Placental pericyte (primary cell): ENCODE measurements around the gene SETMAR. TPM values are rescaled to one million over a fixed set of nuclear protein-coding genes. Genes with fewer than 3 reads are reported as not detected.

Source experiments
- total RNA-seq: library from RNA; depleted of rRNA; stranded (reverse); fragments of >200 nt; gene quantifications from 2 replicates; pipeline ENCODE4 v1.2.3, GENCODE V29; 2012

Gene SETMAR
- 5.7 and 8.7 TPM in 2 replicates for total RNA-seq

DNA sequence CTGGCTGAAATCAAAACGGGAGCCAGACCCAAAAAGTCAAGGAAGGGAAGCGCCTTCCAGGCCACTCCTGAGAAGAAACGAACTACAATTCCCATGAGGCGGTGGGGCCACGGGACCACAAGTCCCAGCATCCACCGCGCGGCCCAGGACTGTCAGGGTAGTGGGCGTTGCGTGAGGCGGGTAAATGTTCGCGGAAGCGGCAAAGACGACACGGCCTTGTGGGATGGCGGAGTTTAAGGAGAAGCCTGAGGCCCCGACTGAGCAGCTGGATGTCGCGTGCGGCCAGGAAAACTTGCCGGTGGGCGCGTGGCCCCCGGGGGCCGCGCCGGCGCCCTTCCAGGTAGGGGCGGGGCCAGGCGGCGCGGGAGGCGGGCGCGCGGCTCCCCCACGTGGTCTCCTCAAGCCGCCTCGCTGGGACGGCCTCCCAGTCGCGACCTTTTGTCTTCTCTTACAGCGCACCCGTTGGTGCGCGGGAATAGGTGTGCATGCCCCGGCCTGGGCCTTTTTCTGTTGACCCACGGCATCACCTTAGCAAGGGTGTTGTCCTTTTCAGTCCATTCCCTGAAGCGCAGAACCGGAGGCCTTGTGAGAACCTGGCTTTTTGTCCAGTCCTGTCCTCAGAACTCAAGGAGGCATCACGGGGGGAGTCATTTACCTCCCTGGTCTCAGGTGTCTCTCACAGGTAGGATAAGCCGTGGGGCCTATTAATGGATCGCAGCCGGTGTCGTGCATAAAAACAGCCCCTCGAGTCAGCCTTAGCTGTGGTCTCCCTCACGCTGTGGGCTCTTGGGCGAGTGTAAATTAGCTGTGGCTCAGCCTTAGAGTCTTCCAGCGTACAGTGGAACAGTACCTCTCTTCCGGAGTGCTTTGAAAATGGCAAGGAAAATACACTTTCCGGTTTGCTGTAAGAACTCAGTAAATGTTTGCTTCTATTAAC is at the start of gene SETMAR:
Gene SETMAR, plus strand, starts transcription at position 183 of the 937 bp plus-strand sequence. Its CDS starts 2 bp downstream, at position 185.

Other genes starting within 250 kb of the SETMAR start
- gene SUMF1, start 163.9 kb downstream of the SETMAR start, total RNA-seq, result 32.6 and 47.7 TPM in 2 replicates
- gene ITPR1, start 190.0 kb downstream of the SETMAR start, total RNA-seq, result 9.4 and 92.1 TPM in 2 replicates